ACC112 (cell line): Measurements from ENCODE around the gene CELA3A.

Experiments used
- H2AFZ ChIP-seq: fragments of 200-600 bp; sonication (generic); one replicate; pipeline ENCODE4 v1.6.0; 2017; ENCODE audit warnings: antibody characterized with exemption, low read length; ENCODE audit not compliant: unreplicated experiment
- H3K27ac ChIP-seq: fragments of 200-600 bp; sonication (generic); 2 replicates; pipeline ENCODE4 v1.5.1; 2014; ENCODE audit warnings: low read depth, mild to moderate bottlenecking, antibody characterized with exemption, low read length, moderate library complexity
- H3K27me3 ChIP-seq: fragments of 200-600 bp; sonication (generic); 2 replicates; pipeline ENCODE4 v1.6.1; 2014; ENCODE audit warnings: mild to moderate bottlenecking, antibody characterized with exemption, low read length, moderate library complexity, mixed read lengths; ENCODE audit not compliant: insufficient read depth
- H3K36me3 ChIP-seq: fragments of 200-600 bp; sonication (generic); 2 replicates; pipeline ENCODE4 v1.6.1; 2016; ENCODE audit warnings: mild to moderate bottlenecking, antibody characterized with exemption, low read length, moderate library complexity, mixed read lengths; ENCODE audit not compliant: insufficient read depth
- H3K4me1 ChIP-seq: fragments of 200-600 bp; sonication (generic); one replicate; pipeline ENCODE4 v1.6.1; 2016; ENCODE audit warnings: low read length, mixed read lengths; ENCODE audit not compliant: insufficient read depth, unreplicated experiment, control insufficient read depth
- H3K4me3 ChIP-seq: fragments of 200-600 bp; sonication (generic); 2 replicates; pipeline ENCODE4 v1.5.1; 2014; ENCODE audit warnings: mild to moderate bottlenecking, low read depth, low read length
- H3K79me2 ChIP-seq: fragments of 200-600 bp; sonication (generic); one replicate; pipeline ENCODE4 v1.6.0; 2016; ENCODE audit warnings: low read length; ENCODE audit not compliant: control insufficient read depth, unreplicated experiment, insufficient read depth

CELA3A gene

DNA sequence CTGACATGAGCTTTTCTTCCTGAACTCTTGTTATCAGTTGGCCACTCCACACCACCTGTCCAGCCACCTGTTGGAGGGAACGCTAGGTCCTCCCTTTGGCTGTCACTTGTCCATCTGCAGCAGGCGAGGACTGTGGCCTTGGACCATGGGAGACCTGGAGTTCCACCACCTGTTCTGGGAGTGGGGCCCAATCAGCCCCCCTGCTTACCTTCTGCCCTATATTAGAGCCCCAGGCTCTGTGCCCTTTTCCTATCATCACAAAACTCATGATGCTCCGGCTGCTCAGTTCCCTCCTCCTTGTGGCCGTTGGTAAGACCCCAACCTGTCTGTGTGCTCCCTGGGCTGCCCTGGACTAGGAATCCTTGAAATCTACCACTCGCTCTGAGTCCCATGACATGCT, at the start of gene CELA3A:
Gene CELA3A (plus strand): TSS at position 249 of the 400 bp plus-strand sequence. CDS start 18 bp downstream, at position 267.
- H3K36me3 ChIP-seq: no peaks in the 10 kb centered on the region
- no peaks in the 10 kb centered on the region for H3K27me3 ChIP-seq
- H3K4me1 ChIP-seq: no peaks in the 10 kb centered on the region
- H3K4me3 ChIP-seq: no peak within 1 kb of the TSS
- no peaks in the 10 kb centered on the region for H3K79me2 ChIP-seq
- H2AFZ ChIP-seq: no peak within 1 kb of the TSS
- H3K27ac ChIP-seq: no peak within 1 kb of the TSS

DNA sequence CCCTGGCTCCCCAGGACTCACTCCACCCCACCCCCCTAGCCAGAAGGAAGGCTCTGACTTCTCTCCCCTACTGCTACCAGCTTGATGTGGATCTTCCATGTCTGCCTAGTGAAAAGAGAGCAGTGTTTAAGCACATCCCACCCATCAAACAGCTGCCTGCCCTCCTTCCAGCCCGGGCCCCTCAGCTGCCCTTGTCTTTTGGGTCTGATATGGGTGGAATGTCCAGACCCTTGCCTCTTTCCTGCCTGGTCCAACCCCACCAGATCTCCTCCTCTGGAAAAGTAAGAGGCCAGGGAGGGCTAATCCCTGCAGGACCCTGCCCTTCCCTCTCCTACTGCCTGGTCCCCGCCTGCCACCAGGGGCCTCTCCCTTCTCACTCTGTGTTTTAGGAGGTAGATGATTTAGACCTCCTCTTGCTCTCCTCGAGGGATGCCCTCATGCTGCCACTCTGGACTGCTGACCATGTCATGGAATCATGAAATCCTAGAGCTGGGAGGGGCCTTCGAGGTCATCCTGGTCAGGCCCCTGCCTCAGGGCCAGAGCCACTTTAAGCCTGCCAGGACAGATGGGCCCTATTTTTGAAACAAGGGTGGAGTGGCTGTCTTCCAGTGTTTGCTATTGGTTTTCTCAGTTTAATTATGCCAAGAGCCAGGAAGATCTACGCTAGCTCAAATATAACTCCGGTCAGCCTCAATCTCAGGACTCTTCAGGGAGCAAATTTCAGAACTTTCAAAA, 48.5 kb upstream of the CELA3A start:
- Histone ChIP-seq H3K4me1 (peaks cover 22% of the 10 kb centered on the region), H3K27ac (no peak overlapping the region), H2AFZ (no peak overlapping the region), H3K4me3 (no peak overlapping the region), H3K36me3 (no peaks in the 10 kb centered on the region), H3K79me2 (no peaks in the 10 kb centered on the region), H3K27me3 (no peaks in the 10 kb centered on the region)

DNA sequence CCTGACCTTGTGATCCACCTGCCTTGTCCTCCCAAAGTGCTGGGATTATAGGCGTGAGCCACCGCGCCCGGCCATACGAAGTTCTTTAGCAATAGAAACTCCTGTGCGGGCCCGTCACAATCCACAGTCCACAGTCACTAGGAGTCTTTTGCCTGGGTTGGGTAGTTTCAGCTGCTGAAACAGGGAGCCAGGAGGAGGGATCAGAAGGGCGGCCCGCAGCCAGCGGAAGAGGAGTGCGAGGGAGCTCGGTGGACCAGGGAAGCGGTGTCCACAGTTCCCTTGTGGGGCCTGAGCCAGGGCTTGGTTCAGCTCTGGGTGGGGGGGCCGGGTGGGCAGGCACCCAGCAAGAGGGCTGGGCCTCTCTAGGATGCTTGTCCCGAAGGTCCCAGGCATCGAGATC, 46.4 kb upstream of the CELA3A start:
- Histone ChIP-seq H3K36me3 (no peaks in the 10 kb centered on the region), H2AFZ (no peak overlapping the region), H3K27ac (no peak overlapping the region), H3K79me2 (no peaks in the 10 kb centered on the region), H3K4me1 (peaks cover 31% of the 10 kb centered on the region), H3K27me3 (no peaks in the 10 kb centered on the region), H3K4me3 (no peak overlapping the region)

DNA sequence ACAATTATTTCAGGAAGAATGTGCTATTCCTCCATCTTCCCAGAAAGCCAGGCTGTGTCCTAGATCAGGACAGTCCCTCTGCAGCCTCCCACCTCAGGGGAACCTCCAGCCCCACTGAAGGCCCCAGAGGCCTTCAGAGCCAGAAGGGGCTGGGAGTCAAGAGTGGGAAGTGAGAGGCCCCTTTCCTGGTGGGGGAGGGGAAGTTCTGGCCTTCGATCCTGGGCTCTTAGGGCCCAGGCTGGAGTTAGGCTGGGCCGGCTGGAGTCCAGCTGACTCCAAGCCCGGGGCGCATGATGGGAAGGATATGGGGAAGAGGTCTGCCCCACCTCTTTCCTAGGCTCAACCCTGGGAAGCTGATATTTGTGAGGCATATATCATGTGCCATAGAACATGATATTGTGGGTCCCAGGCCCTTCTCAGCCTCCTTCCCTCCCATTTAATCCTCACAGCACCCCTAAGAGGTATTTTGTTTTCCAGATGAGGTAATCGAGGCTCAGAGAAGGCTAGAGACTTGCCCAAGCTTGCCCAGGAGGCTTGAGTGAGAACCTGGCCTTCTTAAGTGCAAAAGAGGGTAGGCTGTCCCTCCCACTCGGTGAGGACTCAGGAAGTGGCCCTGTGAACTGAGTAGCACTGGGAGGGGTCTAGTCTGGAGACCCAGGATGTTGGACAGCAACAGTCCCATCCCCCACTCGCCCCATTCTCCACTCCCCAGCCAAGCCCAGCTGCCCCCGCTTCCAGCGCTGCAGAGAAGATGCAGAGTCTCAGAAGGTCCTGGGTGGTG, 45.8 kb upstream of the CELA3A start:
- Histone ChIP-seq H3K79me2 (no peaks in the 10 kb centered on the region), H3K36me3 (no peaks in the 10 kb centered on the region), H3K27me3 (no peaks in the 10 kb centered on the region), H3K4me3 (no peak overlapping the region), H3K4me1 (peaks cover 31% of the 10 kb centered on the region), H3K27ac (no peak overlapping the region), H2AFZ (no peak overlapping the region)

DNA sequence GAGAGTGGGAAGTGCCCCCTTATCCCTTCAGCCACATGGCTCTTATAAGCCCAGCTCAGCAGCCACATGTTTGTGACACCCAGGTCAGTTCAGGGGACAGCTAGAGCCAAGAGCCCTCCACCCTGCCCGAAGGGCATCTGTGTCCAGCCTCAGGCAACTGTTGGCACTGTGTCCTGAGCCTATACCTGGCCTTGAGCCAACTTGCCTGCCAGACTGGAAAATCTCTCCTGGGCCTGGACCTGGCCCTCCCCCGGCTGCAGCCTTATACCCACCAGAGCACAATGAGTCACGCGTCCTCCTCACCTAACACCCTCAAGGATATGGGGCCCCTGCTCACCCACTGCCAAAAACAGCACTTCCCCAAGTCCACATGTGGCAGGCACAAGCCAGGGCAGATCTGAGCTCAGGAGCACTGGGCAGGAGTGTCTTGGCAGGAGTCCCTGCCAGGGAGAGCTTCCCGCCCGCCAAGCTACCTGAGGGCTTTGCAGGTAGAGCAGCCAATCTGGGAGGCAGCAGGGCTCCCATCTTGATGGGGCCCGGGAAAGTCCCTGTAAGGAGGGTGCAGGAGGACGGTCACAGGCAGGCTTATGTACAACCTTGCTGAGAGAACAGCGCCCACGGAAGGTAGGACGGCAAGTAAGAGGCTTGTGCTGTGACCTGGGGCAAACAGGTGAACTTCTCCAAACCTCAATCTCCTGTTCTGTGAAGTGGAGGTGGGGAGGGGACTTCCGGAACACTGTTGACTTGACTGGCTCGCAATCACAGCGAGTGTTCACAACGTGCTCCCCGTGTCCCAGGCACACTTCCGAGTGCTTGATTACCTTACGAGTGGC, 44.5 kb upstream of the CELA3A start:
- no peaks in the 10 kb centered on the region for H3K36me3 ChIP-seq
- H3K27me3 ChIP-seq: no peaks in the 10 kb centered on the region
- H3K4me3 ChIP-seq: no peak overlapping the region
- H3K4me1 ChIP-seq: peaks cover 31% of the 10 kb centered on the region
- H2AFZ ChIP-seq: no peak overlapping the region
- H3K27ac ChIP-seq: no peak overlapping the region
- H3K79me2 ChIP-seq: no peaks in the 10 kb centered on the region

DNA sequence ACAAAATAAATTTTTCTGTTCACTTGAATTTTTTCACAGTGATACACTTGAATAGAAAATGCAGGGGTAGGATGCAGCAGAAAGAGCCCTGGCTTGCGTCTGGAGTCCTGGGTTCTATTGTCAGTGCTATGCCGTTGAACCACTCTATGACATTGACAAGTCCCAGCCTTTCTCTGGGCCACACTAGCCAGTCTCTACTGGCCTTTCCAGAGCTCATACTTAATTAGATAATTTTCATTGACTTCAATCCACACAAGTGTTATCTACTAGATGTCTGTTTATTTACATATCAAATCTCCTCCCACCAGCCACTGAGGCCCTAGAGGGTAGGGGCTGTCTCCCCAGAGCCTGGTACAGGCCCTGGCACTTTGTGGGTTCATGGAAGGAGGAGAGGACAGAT, 40.1 kb upstream of the CELA3A start:
- no peaks in the 10 kb centered on the region for H3K36me3 ChIP-seq
- H3K27me3 ChIP-seq: no peaks in the 10 kb centered on the region
- peaks cover 27% of the 10 kb centered on the region for H3K4me1 ChIP-seq
- H2AFZ ChIP-seq: no peak overlapping the region
- no peak overlapping the region for H3K4me3 ChIP-seq
- no peaks in the 10 kb centered on the region for H3K79me2 ChIP-seq
- no peak overlapping the region for H3K27ac ChIP-seq

DNA sequence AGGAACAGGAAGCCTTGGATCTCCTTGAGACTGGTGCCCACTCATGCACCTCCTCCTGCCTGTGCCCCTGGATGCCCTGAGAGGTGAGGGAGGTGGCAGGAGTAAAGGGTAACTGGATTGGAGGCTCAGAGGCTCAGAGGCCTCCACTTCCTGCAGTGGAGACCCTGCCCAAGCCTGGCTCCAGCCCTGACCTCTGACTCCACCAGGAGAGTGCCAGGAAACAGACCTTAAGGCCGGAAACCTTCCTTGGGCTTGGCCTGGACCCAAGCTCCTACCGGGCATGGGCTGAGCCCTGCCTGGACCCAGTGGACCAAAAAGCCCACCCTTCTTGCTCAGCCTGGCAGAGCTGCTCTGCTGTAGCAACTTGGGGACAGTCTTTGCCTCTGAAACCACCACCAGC, 39.7 kb upstream of the CELA3A start:
- H3K27ac ChIP-seq: no peak overlapping the region
- no peak overlapping the region for H2AFZ ChIP-seq
- no peak overlapping the region for H3K4me3 ChIP-seq
- no peaks in the 10 kb centered on the region for H3K36me3 ChIP-seq
- peaks cover 26% of the 10 kb centered on the region for H3K4me1 ChIP-seq
- H3K27me3 ChIP-seq: no peaks in the 10 kb centered on the region
- H3K79me2 ChIP-seq: no peaks in the 10 kb centered on the region

- no peak overlapping the region for H2AFZ ChIP-seq
- H3K27me3 ChIP-seq: no peaks in the 10 kb centered on the region
- H3K4me3 ChIP-seq: no peak overlapping the region
- no peak overlapping the region for H3K27ac ChIP-seq
- no peaks in the 10 kb centered on the region for H3K79me2 ChIP-seq
- H3K4me1 ChIP-seq: peaks cover 12% of the 10 kb centered on the region
- no peaks in the 10 kb centered on the region for H3K36me3 ChIP-seq
These were observed 37.8 kb upstream of the CELA3A start for GRCh38 chr1:21963477-21964217.

DNA sequence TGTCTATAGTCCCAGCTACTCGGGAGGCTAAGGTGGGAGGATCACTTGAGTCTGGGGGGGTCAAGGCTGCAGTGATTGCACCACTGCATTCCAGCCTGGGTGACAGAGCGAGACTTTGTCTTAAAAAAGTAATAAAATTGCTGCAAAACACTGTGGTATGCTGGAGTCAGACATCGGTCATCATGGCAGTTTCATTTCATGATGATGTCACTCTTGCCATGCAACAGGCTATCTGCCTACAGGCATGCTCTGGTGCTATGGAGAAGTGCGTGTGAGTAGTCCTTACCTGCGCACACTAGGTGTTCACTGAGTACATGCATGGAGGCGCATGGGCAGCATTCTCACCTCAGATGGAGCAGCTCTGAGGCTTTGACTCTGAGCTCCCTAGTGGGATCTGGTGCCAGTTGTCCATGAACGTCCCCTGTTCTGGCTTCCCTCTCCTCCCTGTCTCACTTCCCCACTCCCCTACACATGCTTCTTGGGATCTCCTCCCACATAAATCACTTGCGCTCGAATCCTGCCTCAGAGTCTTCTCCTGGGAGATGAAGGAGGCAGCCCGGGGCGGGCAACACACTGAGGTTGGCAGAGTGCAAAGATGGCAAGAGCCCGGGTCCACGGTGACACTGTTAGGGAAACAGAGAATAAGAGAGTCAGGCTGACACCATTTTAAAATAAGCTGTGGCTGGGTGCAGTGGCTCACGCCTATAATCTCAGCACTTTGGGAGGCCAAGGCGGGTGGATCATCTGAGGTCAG, 35.0 kb upstream of the CELA3A start:
- no peak overlapping the region for H3K27ac ChIP-seq
- no peaks in the 10 kb centered on the region for H3K27me3 ChIP-seq
- no peaks in the 10 kb centered on the region for H3K36me3 ChIP-seq
- no peaks in the 10 kb centered on the region for H3K79me2 ChIP-seq
- H3K4me1 ChIP-seq: peaks cover 10% of the 10 kb centered on the region
- H2AFZ ChIP-seq: no peak overlapping the region
- no peak overlapping the region for H3K4me3 ChIP-seq
